HG03354 (cell line): Measurements from ENCODE around the gene CHRM2.

Experiments
- ATAC-seq: cut with Tn5 transposase; IDR thresholded peaks from one replicate; pipeline ENCODE4 v1.9.1; 2021; ENCODE audit warnings: mild to moderate bottlenecking; ENCODE audit not compliant: unreplicated experiment, poor library complexity, severe bottlenecking

The CHRM2 gene

DNA sequence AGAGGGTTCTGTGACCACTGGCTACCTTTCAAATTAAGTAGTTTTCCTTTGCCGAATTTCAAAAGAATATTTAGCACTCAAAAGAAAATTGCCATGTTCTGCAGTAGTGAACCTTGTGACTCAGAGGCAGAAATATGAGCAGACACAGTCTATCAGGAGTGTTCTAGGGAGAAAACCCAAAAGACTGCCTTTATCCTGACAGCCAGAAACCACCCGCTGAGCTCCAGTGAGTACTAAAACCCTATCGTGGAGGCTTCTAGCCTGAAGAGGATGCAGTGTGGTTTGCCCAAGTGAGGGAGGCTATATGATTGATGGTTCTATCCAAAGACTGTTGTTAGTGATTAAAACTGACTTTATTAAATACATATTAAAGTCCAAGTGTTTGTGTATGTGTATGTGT is 21.9 kb downstream of the CHRM2 start:
- no peak for ATAC-seq

- ATAC-seq = no peak
Observed at GRCh38 chr7:136891850-136892249, 23.4 kb downstream of the CHRM2 start.

- no peak for ATAC-seq
Observed at GRCh38 chr7:136894789-136895188, 26.3 kb downstream of the CHRM2 start.

GRCh38 chr7:136897676-136898075 is 29.2 kb downstream of the CHRM2 start:
- no peak for ATAC-seq

DNA sequence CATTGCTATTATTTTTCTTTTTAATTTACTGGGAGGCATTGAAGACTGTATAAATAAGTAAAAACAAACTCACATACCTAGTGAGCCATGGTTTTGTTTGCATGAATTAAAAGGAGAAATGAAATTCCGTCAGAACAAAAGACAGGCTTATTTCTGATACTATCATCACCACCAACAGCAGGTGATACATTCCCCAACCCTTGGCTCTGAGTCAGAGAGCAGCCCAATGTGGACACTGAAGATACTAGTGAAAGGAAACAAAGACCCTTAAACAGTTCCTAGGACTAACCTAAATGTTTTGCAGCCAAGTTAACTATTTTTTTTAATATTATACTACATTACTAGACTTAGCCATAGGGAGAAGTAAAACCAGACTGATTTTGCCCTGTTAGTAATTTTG is 31.6 kb downstream of the CHRM2 start:
- no peak for ATAC-seq

- no peak for ATAC-seq
Observed at GRCh38 chr7:136910771-136911170, 42.3 kb downstream of the CHRM2 start.

- no peak for ATAC-seq
Observed at GRCh38 chr7:136911344-136911743, 42.9 kb downstream of the CHRM2 start.

- no peak for ATAC-seq
Observed at GRCh38 chr7:136912339-136912738, 43.9 kb downstream of the CHRM2 start.

DNA sequence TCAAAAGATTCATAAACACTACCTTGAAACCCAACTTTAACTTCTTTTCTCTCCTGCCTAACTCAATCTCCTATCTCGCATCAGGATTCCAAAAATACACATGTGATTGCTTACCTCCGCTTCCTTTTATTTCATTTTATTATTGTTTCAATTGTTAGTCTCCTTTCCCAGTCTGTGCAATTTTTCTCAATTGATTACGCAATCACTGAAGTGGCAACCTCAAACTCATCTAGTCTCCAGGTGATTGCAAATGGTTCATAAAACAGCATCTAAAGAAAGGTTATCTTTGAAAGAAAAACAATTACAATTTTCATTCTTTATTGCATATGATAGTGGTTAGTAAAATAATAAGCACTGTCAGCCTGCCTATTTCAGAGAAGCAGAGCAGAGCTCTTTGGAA is 45.6 kb downstream of the CHRM2 start:
- no peak for ATAC-seq

- ATAC-seq = no peak
Observed at GRCh38 chr7:136919820-136920219, 51.4 kb downstream of the CHRM2 start.

GRCh38 chr7:136923111-136923667 is 54.7 kb downstream of the CHRM2 start:
- ATAC-seq = no peak

GRCh38 chr7:136925044-136925443 is 56.6 kb downstream of the CHRM2 start:
- ATAC-seq = no peak

- ATAC-seq = no peak
Observed at GRCh38 chr7:136925556-136925955, 57.1 kb downstream of the CHRM2 start.

GRCh38 chr7:136931169-136931867 is 62.9 kb downstream of the CHRM2 start:
- ATAC-seq = no peak

DNA sequence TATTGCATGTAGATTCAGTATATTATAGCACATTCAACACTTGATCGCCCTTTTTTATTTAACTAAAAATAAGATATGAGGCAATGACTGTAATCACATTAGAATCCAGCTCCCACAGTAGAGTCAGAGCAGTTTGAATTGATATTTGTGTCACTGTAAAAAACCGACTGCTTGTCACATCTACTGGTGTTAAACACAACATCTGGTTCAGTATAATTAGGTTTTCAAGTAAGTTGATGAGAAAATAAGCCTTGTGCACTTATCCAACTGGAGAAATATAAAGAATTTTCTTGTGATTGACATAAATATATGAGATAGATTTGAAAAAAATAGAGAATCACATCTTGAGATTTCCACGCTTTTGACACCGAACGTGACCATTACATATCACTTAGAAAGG is 69.0 kb downstream of the CHRM2 start:
- no peak for ATAC-seq

DNA sequence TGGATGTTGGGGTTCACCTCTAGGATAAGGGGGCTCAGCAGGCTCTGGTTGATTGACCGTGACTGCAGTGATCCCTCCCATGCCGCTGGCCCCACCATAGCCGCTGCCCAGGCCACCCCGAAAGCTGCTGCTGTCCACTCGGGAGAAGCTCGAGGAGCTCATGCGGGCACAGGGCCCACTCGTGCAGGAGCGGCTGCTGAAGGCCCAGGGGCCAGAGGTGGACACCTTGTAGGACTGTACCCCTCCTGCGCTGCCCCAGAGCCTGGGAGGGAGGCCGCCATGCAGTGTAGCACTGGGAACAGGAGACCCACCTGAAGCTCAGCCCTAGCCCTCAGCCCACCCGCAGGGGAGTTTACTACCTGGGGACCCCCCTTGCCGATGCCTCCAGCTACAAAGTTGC is 70.0 kb downstream of the CHRM2 start:
- no peak for ATAC-seq

DNA sequence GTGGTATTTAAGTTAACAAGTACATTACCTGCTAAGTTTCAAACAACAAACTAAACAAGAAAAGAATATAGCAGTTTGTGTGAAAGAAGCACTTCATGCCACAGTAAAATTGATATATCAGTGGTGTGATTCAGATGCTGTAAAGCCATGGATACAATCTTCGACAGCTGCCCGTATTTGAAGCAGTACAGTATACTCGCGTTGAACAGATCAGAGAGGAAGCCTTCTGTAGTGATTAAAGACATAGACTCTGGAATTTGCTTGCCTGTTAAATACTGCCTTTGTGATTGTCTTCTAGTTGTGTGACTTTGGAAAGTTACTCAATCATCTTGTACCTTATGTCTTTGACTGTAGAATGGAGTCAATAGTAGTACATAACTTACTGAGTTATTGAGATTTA is 71.7 kb downstream of the CHRM2 start:
- no peak for ATAC-seq

- ATAC-seq = no peak
Observed at GRCh38 chr7:136940917-136941316, 72.5 kb downstream of the CHRM2 start.

DNA sequence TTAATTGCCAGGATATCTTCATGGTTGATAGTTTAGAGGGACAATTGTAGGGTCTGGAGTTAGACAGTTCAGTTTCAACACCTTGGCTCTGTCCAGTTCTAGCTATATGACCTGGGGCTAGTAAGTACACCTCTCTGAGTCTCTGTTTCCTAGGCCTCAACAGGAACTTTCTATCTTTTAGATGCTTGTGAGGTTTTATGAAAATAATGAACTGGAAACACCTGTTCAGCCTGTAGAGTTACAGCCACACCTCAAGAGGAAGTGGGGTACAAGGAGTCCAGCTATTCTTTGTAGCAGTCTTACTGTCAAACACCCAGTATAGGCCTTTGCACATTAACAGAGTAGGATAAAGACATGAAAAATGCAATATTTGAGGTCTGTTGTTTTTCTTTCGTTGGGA is 73.4 kb downstream of the CHRM2 start:
- no peak for ATAC-seq

GRCh38 chr7:136942401-136942800 is 73.9 kb downstream of the CHRM2 start:
- ATAC-seq = no peak

DNA sequence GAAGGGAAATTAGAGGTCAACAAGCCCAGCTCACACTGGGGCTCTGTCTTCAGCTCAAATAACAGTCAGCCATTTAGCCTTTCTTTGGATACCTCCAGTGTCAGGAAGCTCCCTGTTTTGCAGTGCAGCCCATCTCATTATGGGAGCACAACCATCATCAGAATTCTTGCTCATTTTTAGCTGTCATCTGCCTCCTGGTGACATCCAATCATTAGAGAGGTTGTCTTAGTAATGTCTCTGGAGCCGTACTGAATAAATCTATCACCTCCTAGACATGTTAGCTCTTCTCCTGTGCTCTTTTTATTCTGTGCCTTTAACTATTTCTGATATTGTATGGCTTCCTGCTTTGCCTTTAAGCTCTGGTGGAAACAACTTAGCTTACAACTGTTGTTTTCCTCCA is 74.5 kb downstream of the CHRM2 start:
- ATAC-seq = no peak

GRCh38 chr7:136947347-136947746 is 78.9 kb downstream of the CHRM2 start:
- ATAC-seq = no peak
